GM12878 (cell line): Measurements from ENCODE around the gene TEX264. TPM values are rescaled to one million over a fixed set of nuclear protein-coding genes. Genes with fewer than 3 reads are reported as not detected.

Experiments
- ATAC-seq: fragments of 200-7000 bp; cut with Tn5 transposase; 3 replicates; pipeline ENCODE4 v1.9.1; 2020; ENCODE audit warnings: mild to moderate bottlenecking, moderate library complexity
- BruUV-seq: library from RNA; stranded (reverse); fragments of 400-500 nt; replicated peaks from 2 replicates; lab custom pipeline; 2021; lab: Mats Ljungman, UMichigan
- CTCF ChIA-PET: fragments of 300-600 bp; sonication (Branson Sonifier 250); formaldehyde crosslinking; extraction: SDS; loops from one replicate; lab custom pipeline; 2021; ENCODE audit warnings: inconsistent platforms; lab: Yijun Ruan, JAX
- POLR2A ChIA-PET: fragments of 350-600 bp; formaldehyde crosslinking; extraction: SDS; loops from one replicate; lab custom pipeline; 2021; ENCODE audit warnings: inconsistent platforms; lab: Charles Lee
- RAD21 ChIA-PET: fragments of 300-600 bp; sonication (Branson Sonifier 250); formaldehyde crosslinking; loops from one replicate; lab custom pipeline; 2023; ENCODE audit warnings: antibody characterized with exemption; ENCODE audit not compliant: unreplicated experiment; lab: Charles Lee
- SMC1A ChIA-PET: fragments of 300-600 bp; sonication (Branson Sonifier 250); formaldehyde crosslinking; loops from one replicate; lab custom pipeline; 2023; ENCODE audit not compliant: unreplicated experiment, uncharacterized antibody; lab: Charles Lee
- DNase-seq: peaks from one replicate; pipeline ENCODE4 v3.0.0-alpha.2; 2011; ENCODE audit warnings: low read depth, low spot score
- FAIRE-seq: peaks from 3 replicates; lab custom pipeline; 2011; peaks lifted over from hg19 to GRCh38; lab: Jason Lieb, UNC
- H2AFZ ChIP-seq: 2 replicates; pipeline ENCODE4 v1.6.0; 2011; ENCODE audit warnings: low read depth, low read length, control low read depth; ENCODE audit not compliant: control insufficient read depth
- H3K27ac ChIP-seq: 2 replicates; pipeline ENCODE4 v1.5.1; 2011; ENCODE audit warnings: control low read depth; ENCODE audit not compliant: control insufficient read depth, insufficient read depth
- H3K27me3 ChIP-seq, 2 experiments: replicated peaks in 1 of 2; 2 replicates each; pipeline versions ENCODE4 v1.6.0 to v1.6.1; 2011; ENCODE audit warnings: low read length in 1 of 2; ENCODE audit not compliant: control insufficient read depth in 2 of 2, insufficient read depth in 2 of 2
- H3K36me3 ChIP-seq, 2 experiments: 2 replicates each; pipeline ENCODE4 v1.5.1; 2011; ENCODE audit warnings: low read length in 1 of 2; ENCODE audit not compliant: control insufficient read depth in 2 of 2, insufficient read depth in 2 of 2
- H3K4me1 ChIP-seq: 2 replicates; pipeline ENCODE4 v1.6.1; 2011; ENCODE audit warnings: mild to moderate bottlenecking, low read length, moderate library complexity, mixed read lengths; ENCODE audit not compliant: control insufficient read depth, insufficient read depth
- H3K4me2 ChIP-seq: 2 replicates; pipeline ENCODE4 v1.6.0; 2011; ENCODE audit warnings: control low read depth; ENCODE audit not compliant: control insufficient read depth, insufficient read depth
- H3K4me3 ChIP-seq: fragments of 200-600 bp; sonication (generic); 2 replicates; pipeline ENCODE4 v1.5.1; 2016
- H3K79me2 ChIP-seq: 2 replicates; pipeline ENCODE4 v1.6.0; 2011; ENCODE audit warnings: low read length; ENCODE audit not compliant: control insufficient read depth, insufficient read depth
- H3K9ac ChIP-seq: 2 replicates; pipeline ENCODE4 v1.8.0; 2011; ENCODE audit warnings: low read length, control low read depth, mixed read lengths; ENCODE audit not compliant: control insufficient read depth, insufficient read depth
- H3K9me3 ChIP-seq: replicated peaks from 3 replicates; pipeline ENCODE4 v1.5.1; 2011; ENCODE audit warnings: mild to moderate bottlenecking, low read length; ENCODE audit not compliant: control insufficient read depth, insufficient read depth
- H4K20me1 ChIP-seq: 2 replicates; pipeline ENCODE4 v1.6.0; 2011; ENCODE audit not compliant: control insufficient read depth, insufficient read depth
- BHLHE40 ChIP-seq, 2 experiments: fragments of 450-650 bp in 1 of 2; IDR thresholded peaks; 2 replicates each; pipeline ENCODE4 v1.6.1; 2011 to 2017; ENCODE audit warnings: low read depth in 2 of 2, borderline replicate concordance in 1 of 2, improper control_type of control experiment in 1 of 2, low read length in 1 of 2, mild to moderate bottlenecking in 1 of 2
- CBX5 ChIP-seq: sonication (generic); IDR thresholded peaks from 2 replicates; pipeline ENCODE4 v1.6.1; 2016; ENCODE audit warnings: low read depth, moderate library complexity, mild to moderate bottlenecking, inconsistent platforms
- NKRF ChIP-seq: fragments of 450-650 bp; conservative IDR thresholded peaks from 2 replicates; pipeline ENCODE4 v1.6.1; 2017; ENCODE audit warnings: mild to moderate bottlenecking, moderate library complexity
- PRDM15 ChIP-seq: fragments of 450-650 bp; formaldehyde crosslinking; IDR thresholded peaks from 2 replicates; pipeline ENCODE4 v1.4.0; 2020; ENCODE audit warnings: mild to moderate bottlenecking, moderate library complexity
- STAT3 ChIP-seq: IDR thresholded peaks from 2 replicates; pipeline ENCODE4 v1.6.1; 2011; ENCODE audit warnings: low read depth, low read length, improper control_type of control experiment
- WGBS: methylation state at CpG from one replicate; pipeline ENCODE4 v1.1.6; 2016; ENCODE audit warnings: low lambda C conversion rate; ENCODE audit not compliant: insufficient replicate concordance, insufficient coverage; ENCODE audit errors: missing lambda C conversion rate; 5-methylcytosine and 5-hydroxymethylcytosine counted together
- in situ Hi-C: fragments of 300-500 bp; cut with MboI; formaldehyde crosslinking; loops from 9 replicates; pipeline ENCODE4 v1.14.3; 2018; ENCODE audit warnings: mixed read lengths
- intact Hi-C: fragments of 100-400 bp; cut with micrococcal nuclease; formaldehyde crosslinking; loops from one replicate; pipeline ENCODE4 v1.14.2; 2022; ENCODE audit not compliant: unreplicated experiment
- polyA plus RNA-seq, 11 experiments: library from polyadenylated mRNA; depleted of rRNA in 4 of 11; unstranded in 6 of 11; stranded (reverse) in 5 of 11; fragments of >200 nt; fragmentation: Nextera tagmentation in 4 of 11; fragmentation: Illumina TruSeq in 1 of 11; extraction: Ambion mirVana in 4 of 11; extraction: Trizol in 1 of 11; gene quantifications; 1 replicate in 1 of 11; 2 replicates in 10 of 11; pipeline versions ENCODE4 v1.2.1 to v1.2.3, GENCODE V29; 2011 to 2016; ENCODE audit warnings: inconsistent platforms in 2 of 11, missing spikeins in 2 of 11, low read depth in 1 of 11
- total RNA-seq, 4 experiments: library from RNA; depleted of rRNA in 3 of 4; stranded (reverse); fragments of >200 nt in 3 of 4; fragmentation: Illumina TruSeq in 1 of 4; extraction: Trizol in 1 of 4; gene quantifications; 2 replicates each; pipeline versions ENCODE4 v1.2.1 to v1.2.3, GENCODE V29; 2013 to 2021

Gene TEX264
- total and polyA plus RNA-seq, 10 of the 15 experiments (the other 5 are each of a cell fraction or from before 2014, with no cell fraction given), result 3.6 to 63.0 (median 52.4) TPM

DNA sequence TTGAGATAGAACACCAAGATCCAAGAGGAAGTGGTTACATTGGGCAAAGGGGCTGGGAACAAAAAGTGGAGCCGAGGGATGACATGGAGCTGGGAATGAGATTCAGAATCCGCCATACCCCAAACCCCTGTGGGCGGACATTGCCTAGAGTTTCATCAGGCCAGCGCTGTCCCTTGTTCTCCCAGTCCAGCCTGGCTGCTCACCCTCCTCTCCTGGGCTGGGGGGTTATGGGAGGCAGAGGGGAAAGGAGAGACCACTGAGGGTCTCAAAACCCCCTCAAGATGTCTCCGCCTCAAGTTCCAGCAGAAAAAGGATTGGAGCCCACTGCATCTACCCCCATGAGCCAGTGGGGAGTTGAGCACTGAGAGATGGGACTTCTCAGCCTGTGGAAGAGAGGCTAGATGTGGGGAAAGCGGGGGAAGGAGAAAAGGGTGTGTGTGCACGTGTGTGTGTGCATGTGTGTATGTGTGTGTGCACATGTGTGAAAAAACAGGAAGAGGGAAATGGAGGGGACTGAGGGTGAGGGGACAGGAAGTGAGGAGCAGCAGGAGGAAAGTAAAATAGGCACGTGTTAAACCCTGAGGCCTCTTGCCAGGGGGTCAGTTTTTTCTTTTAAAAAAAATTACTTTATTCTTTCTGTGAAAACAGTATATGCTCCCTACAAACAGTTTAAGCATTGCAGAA, 50.2 kb downstream of the TEX264 start:
- H4K20me1 ChIP-seq, result no peaks in the 10 kb centered on the region
- no peaks in the 10 kb centered on the region for H3K79me2 ChIP-seq
- ChIA-PET POLR2A (interaction anchor here (1.2 kb wide), 1 partner anchor 43 kb away, joined by 3 read pairs; no protein-coding TSS in a partner anchor), CTCF (interaction anchor here (1.4 to 5.6 kb wide), 2 partner anchors 51 to 78 kb away, joined by 3 to 116 read pairs; no protein-coding TSS in a partner anchor)
- no peak for DNase-seq
- H3K9me3 ChIP-seq, result no peaks in the 10 kb centered on the region
- TF ChIP-seq CBX5 (no peak), BHLHE40 (IDR thresholded peaks at IDR 0.05; ENCODE audit: borderline replicate concordance in 1 of 2, low read depth in 2 of 2, low read length in 1 of 2) (peak; percentile 44 to 57; a peak in 3 of 4 replicates), NKRF (no peak), PRDM15 (CRISPR knock-in tag) (no peak), STAT3 (no peak)
- TF ChIP-seq, all 136 proteins: peak for 1
- H3K27ac ChIP-seq, result no peak overlapping the region
- H3K4me1 ChIP-seq, result no peaks in the 10 kb centered on the region
- SMC1A ChIA-PET, result interaction anchor here (0.7 to 3.0 kb wide), 2 partner anchors 10 to 77 kb away, joined by 3 to 24 read pairs; no protein-coding TSS in a partner anchor
- RAD21 ChIA-PET, result interaction anchor here (2.8 kb wide), 1 partner anchor 77 kb away, joined by 47 read pairs; no protein-coding TSS in a partner anchor
- ATAC-seq, result no peak
- WGBS, result 47% methylated on average over 8 of the region's 8 CpGs
- H3K36me3 ChIP-seq, result no peaks in the 10 kb centered on the region
- no peaks in the 10 kb centered on the region for H3K27me3 ChIP-seq
- no peak overlapping the region for H2AFZ ChIP-seq
- intact Hi-C loops, result no loop called here
- FAIRE-seq, result no peak
- H3K9ac ChIP-seq, result no peak overlapping the region
- BruUV-seq, result no TSS peak
- H3K4me2 ChIP-seq, result no peak overlapping the region
- in situ Hi-C loops, result no loop called here
- H3K4me3 ChIP-seq, result no peak overlapping the region
